HEK293T (cell line): ENCODE results near the gene DSTYK.

Source experiments
- CTCF ChIA-PET: fragments of 350-600 bp; formaldehyde crosslinking; extraction: SDS; loops from one replicate; lab custom pipeline; 2021; ENCODE audit warnings: antibody characterized with exemption, inconsistent platforms; lab: Yijun Ruan, JAX
- POLR2A ChIA-PET: fragments of 350-600 bp; formaldehyde crosslinking; extraction: SDS; loops from one replicate; lab custom pipeline; 2020; ENCODE audit warnings: antibody characterized with exemption, inconsistent platforms; lab: Yijun Ruan, JAX
- DNase-seq: peaks from one replicate; pipeline ENCODE4 v3.0.0; 2012; ENCODE audit warnings: mixed read lengths; ENCODE audit errors: extremely low spot score
- ARNT ChIP-seq: fragments of 450-650 bp; IDR thresholded peaks from 2 replicates; pipeline ENCODE4 v1.6.1; 2017; ENCODE audit warnings: mild to moderate bottlenecking
- BHLHE40 ChIP-seq: fragments of 450-650 bp; IDR thresholded peaks from 2 replicates; pipeline ENCODE4 v1.6.1; 2016; ENCODE audit warnings: mild to moderate bottlenecking, moderate library complexity, borderline replicate concordance
- CTBP1 ChIP-seq: fragments of 450-650 bp; IDR thresholded peaks from 2 replicates; pipeline ENCODE4 v1.6.1; 2016; ENCODE audit warnings: borderline replicate concordance
- ELF4 ChIP-seq: fragments of 450-650 bp; IDR thresholded peaks from 2 replicates; pipeline ENCODE4 v1.6.1; 2017; ENCODE audit warnings: antibody characterized with exemption
- FOXA1 ChIP-seq: fragments of 450-650 bp; IDR thresholded peaks from 2 replicates; pipeline ENCODE4 v1.6.1; 2016; ENCODE audit warnings: mild to moderate bottlenecking
- FOXK2 ChIP-seq: fragments of 450-650 bp; IDR thresholded peaks from 2 replicates; pipeline ENCODE4 v1.6.1; 2016; ENCODE audit warnings: mild to moderate bottlenecking
- FOXM1 ChIP-seq: fragments of 450-650 bp; IDR thresholded peaks from 2 replicates; pipeline ENCODE4 v1.6.1; 2017; ENCODE audit warnings: mild to moderate bottlenecking, borderline replicate concordance
- HDGF ChIP-seq: fragments of 450-650 bp; IDR thresholded peaks from 2 replicates; pipeline ENCODE4 v1.6.1; 2017; ENCODE audit warnings: antibody characterized with exemption, borderline replicate concordance
- L3MBTL2 ChIP-seq: fragments of 450-650 bp; conservative IDR thresholded peaks from 2 replicates; pipeline ENCODE4 v1.6.1; 2016; ENCODE audit warnings: mild to moderate bottlenecking
- LEF1 ChIP-seq: fragments of 450-650 bp; IDR thresholded peaks from 2 replicates; pipeline ENCODE4 v1.6.1; 2017; ENCODE audit warnings: mild to moderate bottlenecking, borderline replicate concordance
- NFRKB ChIP-seq: fragments of 450-650 bp; IDR thresholded peaks from 2 replicates; pipeline ENCODE4 v1.6.1; 2016; ENCODE audit warnings: mild to moderate bottlenecking, moderate library complexity
- PKNOX1 ChIP-seq: fragments of 450-650 bp; IDR thresholded peaks from 2 replicates; pipeline ENCODE4 v1.6.1; 2016
- SP1 ChIP-seq: fragments of 450-650 bp; IDR thresholded peaks from 2 replicates; pipeline ENCODE4 v1.6.1; 2017
- SUZ12 ChIP-seq: fragments of 450-650 bp; IDR thresholded peaks from 2 replicates; pipeline ENCODE4 v1.6.1; 2016; ENCODE audit warnings: mild to moderate bottlenecking
- TARDBP ChIP-seq: fragments of 450-650 bp; IDR thresholded peaks from 2 replicates; pipeline ENCODE4 v1.6.1; 2016
- ZNF384 ChIP-seq: fragments of 450-650 bp; IDR thresholded peaks from 2 replicates; pipeline ENCODE4 v1.6.1; 2016

Gene DSTYK

GRCh38 chr1:205211839-205212536 lies 486 bp upstream of the DSTYK start:
- no peak for DNase-seq
- CTCF ChIA-PET: interaction anchor here (0.7 kb wide), 1 partner anchor 119 kb away, joined by 3 read pairs; no protein-coding TSS in a partner anchor
- POLR2A ChIA-PET: interaction anchor here (1.0 to 2.2 kb wide), 2 partner anchors 16 to 88 kb away, joined by 3 to 16 read pairs; partner anchors contain the start of gene TMCC2
- TF ChIP-seq FOXK2 (no peak), TARDBP (no peak), HDGF (no peak), ELF4 (no peak), SUZ12 (no peak), L3MBTL2 (no peak), BHLHE40 (no peak), SP1 (no peak), FOXM1 (no peak), CTBP1 (no peak), LEF1 (no peak)

GRCh38 chr1:205210756-205211168 lies 740 bp downstream of the DSTYK start:
- DNase-seq: no peak
- ChIA-PET CTCF (no interaction called here), POLR2A (interaction anchor here (0.6 to 2.2 kb wide), 4 partner anchors 11 to 87 kb away, joined by 3 to 16 read pairs (median 4); partner anchors contain the start of gene TMCC2)
- TF ChIP-seq FOXK2: no peak
- TF ChIP-seq LEF1: no peak
- TF ChIP-seq L3MBTL2: 0 out of 2 replicates have a peak, but pooled peaks have one; percentile 13

GRCh38 chr1:205208811-205209210 lies 2.7 kb downstream of the DSTYK start:
- ChIA-PET CTCF (no interaction called here), POLR2A (interaction anchor here (1.0 kb wide), 1 partner anchor 19 kb away, joined by 3 read pairs; the partner anchor contains the start of gene TMCC2)
- DNase-seq: no peak
- no peak for TF ChIP-seq BHLHE40
- no peak for TF ChIP-seq L3MBTL2
- no peak for TF ChIP-seq LEF1
- TF ChIP-seq ELF4: no peak
- TF ChIP-seq FOXM1: no peak
- TF ChIP-seq CTBP1: no peak
- no peak for TF ChIP-seq TARDBP
- TF ChIP-seq ARNT: no peak
- TF ChIP-seq FOXA1: no peak
- TF ChIP-seq ZNF384: no peak
- TF ChIP-seq FOXK2: no peak

- ChIA-PET POLR2A (no interaction called here), CTCF (interaction anchor here (0.8 to 1.1 kb wide), 2 partner anchors 144 to 149 kb away, joined by 3 read pairs; no protein-coding TSS in a partner anchor)
Observed at GRCh38 chr1:205205055-205205454, 6.4 kb downstream of the DSTYK start.

GRCh38 chr1:205204552-205204951 lies 7.0 kb downstream of the DSTYK start:
- ChIA-PET CTCF (interaction anchor here (1.0 to 1.1 kb wide), 2 partner anchors 25 to 143 kb away, joined by 3 read pairs; no protein-coding TSS in a partner anchor), POLR2A (no interaction called here)
- TF ChIP-seq FOXM1 (no peak), PKNOX1 (no peak), TARDBP (no peak), ARNT (no peak), HDGF (no peak), SUZ12 (no peak), CTBP1 (no peak), FOXK2 (no peak), LEF1 (no peak), FOXA1 (no peak), BHLHE40 (no peak), SP1 (no peak), NFRKB (no peak), ELF4 (no peak), L3MBTL2 (no peak), ZNF384 (no peak)
- DNase-seq: no peak

More at GRCh38 chr1:205205055-205205454, 6.4 kb downstream of the DSTYK start:
- TF ChIP-seq CTBP1: no peak
- TF ChIP-seq LEF1: no peak
- no peak for TF ChIP-seq ELF4
- no peak for TF ChIP-seq BHLHE40
- no peak for TF ChIP-seq ZNF384
- no peak for TF ChIP-seq ARNT
- TF ChIP-seq SUZ12: no peak
- no peak for TF ChIP-seq NFRKB
- TF ChIP-seq FOXA1: no peak
- no peak for TF ChIP-seq PKNOX1
- no peak for DNase-seq

GRCh38 chr1:205199931-205200299 lies 11.6 kb downstream of the DSTYK start:
- TF ChIP-seq ZNF384 (no peak), CTBP1 (no peak), PKNOX1 (no peak), ARNT (no peak), LEF1 (no peak), FOXM1 (no peak), SP1 (no peak), HDGF (no peak), L3MBTL2 (no peak), BHLHE40 (no peak)
- ChIA-PET POLR2A (interaction anchor here (1.0 to 1.3 kb wide), 2 partner anchors 11 to 12 kb away, joined by 3 read pairs; no protein-coding TSS in a partner anchor), CTCF (interaction anchor here (0.8 to 1.0 kb wide), 2 partner anchors 30 to 52 kb away, joined by 3 to 8 read pairs; no protein-coding TSS in a partner anchor)

More at GRCh38 chr1:205199931-205200299, 11.6 kb downstream of the DSTYK start:
- DNase-seq: no peak
